Panc1 (cell line): ENCODE results near the gene KRT25. TPM values are rescaled to one million over a fixed set of nuclear protein-coding genes. Genes with fewer than 3 reads are reported as not detected.
"Not testable (repeated sequence)": the region's sequence is repeated elsewhere in the genome, so short reads cannot be mapped to it uniquely, and the experiment has no call there.

Experiments
- ATAC-seq: fragments of 200-7000 bp; cut with Tn5 transposase; 2 replicates; pipeline ENCODE4 v1.9.1; 2020; ENCODE audit warnings: mild to moderate bottlenecking, moderate library complexity
- BruUV-seq: library from RNA; stranded (reverse); fragments of 400-500 nt; replicated peaks from 2 replicates; lab custom pipeline; 2021; lab: Mats Ljungman, UMichigan
- CTCF ChIA-PET: fragments of 300-600 bp; sonication (Branson Sonifier 250); formaldehyde crosslinking; loops from one replicate; lab custom pipeline; 2022; ENCODE audit warnings: antibody characterized with exemption; lab: Charles Lee
- POLR2A ChIA-PET: fragments of 300-600 bp; sonication (Branson Sonifier 250); formaldehyde crosslinking; loops from one replicate; lab custom pipeline; 2022; ENCODE audit warnings: antibody characterized with exemption; lab: Charles Lee
- DNase-seq: peaks from one replicate; pipeline ENCODE4 v3.0.0-alpha.2; 2010; ENCODE audit warnings: low read depth, low spot score
- H3K27ac ChIP-seq: 2 replicates; pipeline ENCODE4 v1.5.1; 2011; ENCODE audit warnings: mild to moderate bottlenecking, low read length, inconsistent platforms
- H3K27me3 ChIP-seq: fragments of 200-500 bp; sonication (Bioruptor generic); 2 replicates; pipeline ENCODE4 v1.6.0; 2014; ENCODE audit warnings: low read length, inconsistent platforms; ENCODE audit not compliant: control insufficient read depth, insufficient read depth
- H3K36me3 ChIP-seq: fragments of 200-500 bp; sonication (Bioruptor generic); 2 replicates; pipeline ENCODE4 v1.5.1; 2014; ENCODE audit warnings: inconsistent platforms, mild to moderate bottlenecking, low read length, moderate library complexity; ENCODE audit not compliant: control insufficient read depth, insufficient read depth
- H3K4me1 ChIP-seq: 2 replicates; pipeline ENCODE4 v1.5.1; 2011; ENCODE audit warnings: inconsistent platforms, mild to moderate bottlenecking, low read length, moderate library complexity; ENCODE audit not compliant: control insufficient read depth, insufficient read depth
- H3K4me3 ChIP-seq, 2 experiments: 2 replicates each; pipeline ENCODE4 v1.5.1; 2011 to 2012; ENCODE audit warnings: low read depth in 2 of 2, low read length in 2 of 2, mild to moderate bottlenecking in 2 of 2, inconsistent platforms in 1 of 2, moderate library complexity in 1 of 2
- H3K9me3 ChIP-seq: fragments of 200-500 bp; sonication (Bioruptor generic); 2 replicates; pipeline ENCODE4 v1.5.1; 2014; ENCODE audit warnings: low read depth, mild to moderate bottlenecking, inconsistent platforms, low read length, moderate library complexity; ENCODE audit not compliant: control insufficient read depth, insufficient read depth
- CTCF ChIP-seq: fragments of 450-650 bp; IDR thresholded peaks from 2 replicates; pipeline ENCODE4 v1.5.1; 2017; ENCODE audit warnings: mild to moderate bottlenecking
- POLR2AphosphoS5 ChIP-seq: IDR thresholded peaks from 2 replicates; pipeline ENCODE4 v1.6.1; 2012; ENCODE audit warnings: mild to moderate bottlenecking, low read depth, low read length, moderate library complexity
- REST ChIP-seq, 2 experiments: IDR thresholded peaks; 2 replicates each; pipeline ENCODE4 v1.6.1; 2011 to 2012; ENCODE audit warnings: low read depth in 2 of 2, control low read depth in 1 of 2, low read length in 1 of 2, mild to moderate bottlenecking in 1 of 2, moderate library complexity in 1 of 2; ENCODE audit not compliant: insufficient read depth in 1 of 2
- SIN3A ChIP-seq: IDR thresholded peaks from 2 replicates; pipeline ENCODE4 v1.6.1; 2012; ENCODE audit warnings: low read depth, mild to moderate bottlenecking, low read length, moderate library complexity, borderline replicate concordance; ENCODE audit not compliant: insufficient read depth
- TCF7L2 ChIP-seq: IDR thresholded peaks from 2 replicates; pipeline ENCODE4 v1.6.1; 2011; ENCODE audit warnings: mild to moderate bottlenecking, low read depth, low read length, inconsistent platforms
- in situ Hi-C: cut with HindIII; loops from 2 replicates; pipeline ENCODE4 v1.10.0; 2016; ENCODE audit warnings: low sequenced_read_pairs, low pct_unique_long_range_greater_than_20kb
- intact Hi-C: fragments of 100-400 bp; cut with micrococcal nuclease; formaldehyde crosslinking; loops from one replicate; pipeline ENCODE4 v1.10.0; 2022; ENCODE audit not compliant: unreplicated experiment
- total RNA-seq: library from RNA; stranded (reverse); gene quantifications from one replicate; pipeline ENCODE4 v1.2.1, GENCODE V29; 2021; ENCODE audit not compliant: unreplicated experiment

The KRT25 gene
- total RNA-seq, 1 experiment from 2014 or later: not detected

GRCh38 chr17:40750391-40750790, 4.7 kb downstream of the KRT25 start:
- TF ChIP-seq REST (IDR thresholded peaks at IDR 0.05; ENCODE audit: insufficient read depth in 1 of 2, low read depth in 2 of 2, low read length in 1 of 2): no peak
- TF ChIP-seq POLR2AphosphoS5: no peak
- TF ChIP-seq CTCF: no peak
- no peak for TF ChIP-seq TCF7L2
- TF ChIP-seq SIN3A: no peak
- DNase-seq (no peak), ATAC-seq (no peak)
- Histone ChIP-seq H3K27me3 (peaks cover 14% of the 10 kb centered on the region), H3K27ac (no peak overlapping the region), H3K4me1 (no peaks in the 10 kb centered on the region), H3K36me3 (no peaks in the 10 kb centered on the region), H3K4me3 (no peak overlapping the region), H3K9me3 (no peaks in the 10 kb centered on the region)
- no TSS peak for BruUV-seq
- intact Hi-C loops (no loop called here), in situ Hi-C loops (no loop called here)
- POLR2A ChIA-PET: no interaction called here
- CTCF ChIA-PET: interaction anchor here (1.0 kb wide), 1 partner anchor 768 kb away, joined by 5 read pairs; the partner anchor contains the start of gene KRT15

GRCh38 chr17:40748666-40749065, 6.5 kb downstream of the KRT25 start:
- in situ Hi-C loops, intact Hi-C loops, BruUV-seq: not testable (repeated sequence)

GRCh38 chr17:40738553-40738952, 16.6 kb downstream of the KRT25 start:
- Histone ChIP-seq H3K9me3 (peaks cover 3% of the 10 kb centered on the region; the same call in 1 of the 2 replicates), H3K4me3 (no peak overlapping the region), H3K27me3 (peaks cover 11% of the 10 kb centered on the region), H3K27ac (no peak overlapping the region), H3K4me1 (no peaks in the 10 kb centered on the region), H3K36me3 (no peaks in the 10 kb centered on the region)
- DNase-seq (no peak), ATAC-seq (no peak)
- CTCF ChIA-PET: no interaction called here
- POLR2A ChIA-PET: no interaction called here
- TF ChIP-seq REST (IDR thresholded peaks at IDR 0.05; ENCODE audit: insufficient read depth in 1 of 2, low read depth in 2 of 2, low read length in 1 of 2) (no peak), POLR2AphosphoS5 (no peak), CTCF (no peak), TCF7L2 (no peak), SIN3A (no peak)
- no TSS peak for BruUV-seq
- intact Hi-C loops: no loop called here
- in situ Hi-C loops: no loop called here

More at GRCh38 chr17:40748666-40749065, 6.5 kb downstream of the KRT25 start:
- H3K4me1 ChIP-seq, H3K36me3 ChIP-seq, H3K4me3 ChIP-seq, POLR2A ChIA-PET, DNase-seq, CTCF ChIA-PET, ATAC-seq, H3K9me3 ChIP-seq, H3K27ac ChIP-seq: not testable (repeated sequence)
- peaks cover 14% of the 10 kb centered on the region for H3K27me3 ChIP-seq
